Activated B cell treated with CpG ODN at 0.5 μM for 24 hours (primary cell): ENCODE measurements around the gene CBLL1. TPM values are rescaled to one million over a fixed set of nuclear protein-coding genes. Genes with fewer than 3 reads are reported as not detected.

Experiments
- ATAC-seq: fragments of 200-7000 bp; cut with Tn5 transposase; one replicate; pipeline ENCODE4 v1.10.0; 2021; ENCODE audit warnings: low read depth, mild to moderate bottlenecking, moderate library complexity
- CTCF ChIA-PET: fragments of 350-600 bp; sonication (Branson Sonifier 250); formaldehyde crosslinking; loops from one replicate; lab custom pipeline; 2021; ENCODE audit warnings: antibody characterized with exemption; lab: Charles Lee
- POLR2A ChIA-PET: fragments of 350-600 bp; sonication (Branson Sonifier 250); formaldehyde crosslinking; loops from one replicate; lab custom pipeline; 2021; ENCODE audit warnings: antibody characterized with exemption; lab: Charles Lee
- DNase-seq: peaks from one replicate; pipeline ENCODE4 v3.0.0; 2022
- H3K27ac Mint-ChIP-seq: one replicate; pipeline ENCODE4 v1.8.0; 2020; ENCODE audit warnings: mixed read lengths
- H3K27me3 Mint-ChIP-seq: one replicate; pipeline ENCODE4 v1.8.0; 2021; ENCODE audit warnings: mixed read lengths
- H3K36me3 Mint-ChIP-seq: one replicate; pipeline ENCODE4 v1.8.0; 2021; ENCODE audit warnings: low read depth, mixed read lengths
- H3K4me1 Mint-ChIP-seq: one replicate; pipeline ENCODE4 v1.8.0; 2021; ENCODE audit warnings: mixed read lengths
- H3K4me3 Mint-ChIP-seq: one replicate; pipeline ENCODE4 v1.8.0; 2020; ENCODE audit warnings: mild to moderate bottlenecking, mixed read lengths
- H3K9me3 Mint-ChIP-seq: one replicate; pipeline ENCODE4 v1.8.0; 2020; ENCODE audit warnings: mixed read lengths
- CTCF ChIP-seq: fragments of 200-600 bp; IDR thresholded peaks from one replicate; pipeline ENCODE4 v1.8.0; 2022; ENCODE audit warnings: antibody characterized with exemption, mild to moderate bottlenecking
- intact Hi-C: fragments of 100-400 bp; cut with micrococcal nuclease; formaldehyde crosslinking; loops from one replicate; pipeline ENCODE4 v1.15.1; 2024
- total RNA-seq: library from RNA; stranded (reverse); gene quantifications from 2 replicates; pipeline ENCODE4 v1.2.3, GENCODE V29; 2022

Gene CBLL1
- total RNA-seq, 1 donor from 2014 or later: 47.2 TPM

GRCh38 chr7:107777702-107778101 is 33.8 kb downstream of the CBLL1 start:
- DNase-seq (no peak), ATAC-seq (no peak)
- intact Hi-C loops: no loop called here
- Mint-ChIP-seq H3K27me3 (peaks cover 1% of the 10 kb centered on the region), H3K4me1 (no peaks in the 10 kb centered on the region), H3K36me3 (no peaks in the 10 kb centered on the region), H3K27ac (no peak overlapping the region), H3K9me3 (no peaks in the 10 kb centered on the region), H3K4me3 (no peak overlapping the region)
- ChIA-PET POLR2A (no interaction called here), CTCF (no interaction called here)
- no peak for TF ChIP-seq CTCF

GRCh38 chr7:107778283-107778682 is 34.3 kb downstream of the CBLL1 start:
- Mint-ChIP-seq H3K27me3 (peaks cover 1% of the 10 kb centered on the region), H3K4me1 (no peaks in the 10 kb centered on the region), H3K27ac (no peak overlapping the region), H3K9me3 (no peaks in the 10 kb centered on the region), H3K36me3 (no peaks in the 10 kb centered on the region), H3K4me3 (no peak overlapping the region)
- ChIA-PET CTCF (no interaction called here), POLR2A (no interaction called here)
- DNase-seq (no peak), ATAC-seq (no peak)
- intact Hi-C loops: no loop called here
- no peak for TF ChIP-seq CTCF

DNA sequence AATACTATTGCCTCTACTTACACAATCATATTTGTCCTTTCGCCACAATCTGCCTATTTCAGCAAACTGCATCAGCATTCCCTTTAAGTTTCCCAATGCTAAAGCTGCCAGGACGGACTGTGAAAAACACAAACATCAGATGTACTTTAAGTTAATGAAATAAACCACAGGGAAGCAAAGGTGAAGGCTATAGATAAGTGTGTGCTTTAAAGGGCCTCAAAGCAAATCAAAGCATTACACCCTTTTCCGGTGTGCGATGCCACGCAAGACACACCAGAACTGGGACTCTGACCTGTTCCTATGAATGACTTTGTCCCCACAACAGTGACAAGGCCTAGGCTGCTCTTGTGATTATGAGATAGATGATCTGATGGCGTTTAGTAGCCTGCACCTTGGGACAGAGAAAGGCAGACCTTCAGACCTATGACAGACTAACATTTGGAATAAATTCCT is 35.7 kb downstream of the CBLL1 start:
- H3K36me3 Mint-ChIP-seq: no peaks in the 10 kb centered on the region
- DNase-seq (no peak), ATAC-seq (no peak)
- H3K4me3 Mint-ChIP-seq: no peak overlapping the region
- ChIA-PET POLR2A (no interaction called here), CTCF (no interaction called here)
- no peaks in the 10 kb centered on the region for H3K9me3 Mint-ChIP-seq
- no peaks in the 10 kb centered on the region for H3K4me1 Mint-ChIP-seq
- TF ChIP-seq CTCF: no peak
- H3K27me3 Mint-ChIP-seq: peaks cover 1% of the 10 kb centered on the region
- H3K27ac Mint-ChIP-seq: no peak overlapping the region
- intact Hi-C loops: no loop called here

DNA sequence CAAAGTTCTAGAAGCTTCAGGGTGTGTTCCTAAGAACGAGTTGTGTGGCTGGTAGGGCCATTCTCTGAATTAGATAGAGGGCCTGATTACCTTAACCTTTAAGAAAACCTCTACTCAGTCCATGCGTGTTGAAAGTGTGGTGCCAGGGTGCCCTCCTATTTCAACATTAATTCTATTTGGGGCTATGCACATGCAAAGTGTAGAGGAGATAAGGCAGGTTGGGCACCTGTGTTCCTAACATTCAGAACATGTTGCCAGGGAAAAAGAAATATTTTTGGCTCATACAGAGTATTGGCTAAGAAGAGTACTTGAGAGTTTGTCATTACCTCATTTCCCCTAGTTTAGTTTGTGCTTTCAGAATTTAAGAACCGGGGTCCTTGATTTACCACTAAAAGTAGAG is 38.4 kb downstream of the CBLL1 start:
- DNase-seq: no peak
- ChIA-PET POLR2A (no interaction called here), CTCF (no interaction called here)
- Mint-ChIP-seq H3K27ac (no peak overlapping the region), H3K4me3 (no peak overlapping the region), H3K4me1 (no peaks in the 10 kb centered on the region), H3K36me3 (no peaks in the 10 kb centered on the region), H3K9me3 (no peaks in the 10 kb centered on the region), H3K27me3 (peaks cover 9% of the 10 kb centered on the region)
- TF ChIP-seq CTCF: no peak
- intact Hi-C loops: no loop called here
- no peak for ATAC-seq

GRCh38 chr7:107783648-107784047 is 39.7 kb downstream of the CBLL1 start:
- Mint-ChIP-seq H3K9me3 (no peaks in the 10 kb centered on the region), H3K27me3 (peaks cover 9% of the 10 kb centered on the region), H3K27ac (no peak overlapping the region), H3K4me1 (no peaks in the 10 kb centered on the region), H3K36me3 (no peaks in the 10 kb centered on the region), H3K4me3 (no peak overlapping the region)
- no peak for TF ChIP-seq CTCF
- ChIA-PET CTCF (no interaction called here), POLR2A (no interaction called here)
- intact Hi-C loops: no loop called here
- no peak for ATAC-seq
- DNase-seq: no peak
